Measurements from ENCODE around the gene CHD9. TPM values are rescaled to one million over a fixed set of nuclear protein-coding genes. Genes with fewer than 3 reads are reported as not detected.
A peak's percentile ranks its signal among the peaks of the same experiment; 100 is the strongest.

CHD9 gene
- total and polyA plus RNA-seq, 2 donors, result 16.8 to 221 TPM

- under 1% methylated on average over 115 of the region's 115 CpGs for WGBS
- Histone ChIP-seq H3K4me1 (ENCODE audit: insufficient read depth) (no peaks in the 10 kb centered on the region), H3K36me3 (ENCODE audit: insufficient read depth) (no peaks in the 10 kb centered on the region), H3K4me3 (ENCODE audit: low read depth, low read length) (peak overlapping the region; percentile 100), H3K27ac (ENCODE audit: low read depth) (peak overlapping the region; percentile 97)
- peak; percentile 77 for DNase-seq (ENCODE audit: extremely low spot score)
These were observed 75.6 kb downstream of the CHD9 start for GRCh38 chr16:53130159-53131049.

- H3K4me3 ChIP-seq (ENCODE audit: low read depth, low read length), result peak overlapping the region; percentile 100
- peak overlapping the region; percentile 97 for H3K27ac ChIP-seq (ENCODE audit: low read depth)
- H3K4me1 ChIP-seq (ENCODE audit: insufficient read depth), result no peaks in the 10 kb centered on the region
- WGBS, result 2% methylated on average over 42 of the region's 46 CpGs
- H3K36me3 ChIP-seq (ENCODE audit: insufficient read depth), result no peaks in the 10 kb centered on the region
- no peak for DNase-seq (ENCODE audit: extremely low spot score)
These were observed 76.2 kb downstream of the CHD9 start for GRCh38 chr16:53131050-53131362.

GRCh38 chr16:53131363-53132071, 76.7 kb downstream of the CHD9 start:
- no peaks in the 10 kb centered on the region for H3K4me1 ChIP-seq (ENCODE audit: insufficient read depth)
- H3K4me3 ChIP-seq (ENCODE audit: low read depth, low read length), result peak overlapping the region; percentile 100
- peak overlapping the region; percentile 97 for H3K27ac ChIP-seq (ENCODE audit: low read depth)
- no peak for DNase-seq (ENCODE audit: extremely low spot score)
- no peaks in the 10 kb centered on the region for H3K36me3 ChIP-seq (ENCODE audit: insufficient read depth)
- WGBS, result under 1% methylated on average over 72 of the region's 77 CpGs

DNA sequence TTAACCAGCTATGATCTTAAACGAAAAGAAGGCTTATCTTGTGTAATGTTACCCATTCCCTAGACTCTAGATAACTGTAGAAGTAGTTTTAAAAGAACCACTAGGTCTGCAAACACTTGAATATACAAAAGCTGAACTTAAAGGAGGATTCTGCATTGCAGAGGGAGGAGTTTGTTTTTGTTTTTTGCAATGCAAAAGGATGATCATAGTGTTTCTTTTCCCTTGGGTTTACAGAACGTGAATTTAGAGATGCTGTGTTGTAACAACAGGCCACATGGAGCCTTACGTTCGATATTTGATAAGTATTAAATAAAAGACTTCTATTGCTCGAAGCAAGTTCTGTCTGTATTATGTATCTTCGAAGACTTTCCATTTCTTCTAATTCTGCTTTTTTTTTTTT, 77.6 kb downstream of the CHD9 start:
- no peak for DNase-seq (ENCODE audit: extremely low spot score)
- Histone ChIP-seq H3K4me1 (ENCODE audit: insufficient read depth) (no peaks in the 10 kb centered on the region), H3K4me3 (ENCODE audit: low read depth, low read length) (no peak overlapping the region), H3K27ac (ENCODE audit: low read depth) (peak overlapping the region; percentile 10), H3K36me3 (ENCODE audit: insufficient read depth) (no peaks in the 10 kb centered on the region)
- 63% methylated on average over 6 of the region's 6 CpGs for WGBS

GRCh38 chr16:53135329-53135728, 80.5 kb downstream of the CHD9 start:
- Histone ChIP-seq H3K36me3 (ENCODE audit: insufficient read depth) (no peaks in the 10 kb centered on the region), H3K4me1 (ENCODE audit: insufficient read depth) (no peaks in the 10 kb centered on the region), H3K27ac (ENCODE audit: low read depth) (no peak overlapping the region), H3K4me3 (ENCODE audit: low read depth, low read length) (no peak overlapping the region)
- 95% methylated on average over 2 of the region's 2 CpGs for WGBS
- no peak for DNase-seq (ENCODE audit: extremely low spot score)

- Histone ChIP-seq H3K27ac (ENCODE audit: low read depth) (no peak overlapping the region), H3K4me3 (ENCODE audit: low read depth, low read length) (no peak overlapping the region), H3K36me3 (ENCODE audit: insufficient read depth) (no peaks in the 10 kb centered on the region), H3K4me1 (ENCODE audit: insufficient read depth) (peaks cover 2% of the 10 kb centered on the region)
- no peak for DNase-seq (ENCODE audit: extremely low spot score)
- WGBS, result 96% methylated on average over 6 of the region's 6 CpGs
These were observed 88.2 kb downstream of the CHD9 start for GRCh38 chr16:53142823-53143568.

DNA sequence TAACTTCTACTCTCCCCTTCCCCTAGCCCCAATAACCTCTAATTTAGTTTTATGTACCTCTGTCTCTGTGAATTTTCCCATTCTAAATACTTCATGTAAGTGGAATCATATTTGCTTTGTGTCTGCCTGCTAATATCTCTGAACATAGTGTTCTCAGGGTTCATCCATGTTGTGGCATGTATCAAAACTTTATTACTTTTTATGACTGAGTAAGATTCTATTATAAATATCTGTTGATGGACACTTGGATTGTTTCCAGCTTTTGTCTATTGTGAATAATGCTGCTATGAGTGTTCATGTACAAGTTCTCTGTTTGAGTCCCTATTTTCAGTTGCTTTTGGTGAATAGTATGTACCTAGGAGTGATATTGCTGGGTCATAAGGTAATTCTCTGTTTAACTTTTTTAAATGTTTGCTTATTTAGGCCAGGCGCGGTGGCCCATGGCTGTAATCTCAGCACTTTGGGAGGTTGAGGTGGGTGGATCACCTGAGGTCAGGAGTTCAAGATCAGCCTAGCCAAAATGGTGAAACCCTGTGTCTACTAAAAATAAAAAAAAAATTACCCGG, 92.8 kb downstream of the CHD9 start:
- H3K36me3 ChIP-seq (ENCODE audit: insufficient read depth), result no peaks in the 10 kb centered on the region
- no peak overlapping the region for H3K27ac ChIP-seq (ENCODE audit: low read depth)
- no peak overlapping the region for H3K4me3 ChIP-seq (ENCODE audit: low read depth, low read length)
- peaks cover 2% of the 10 kb centered on the region for H3K4me1 ChIP-seq (ENCODE audit: insufficient read depth)
- no peak for DNase-seq (ENCODE audit: extremely low spot score)
- WGBS, result 94% methylated on average over 3 of the region's 3 CpGs

GRCh38 chr16:53150769-53151168, 96.0 kb downstream of the CHD9 start:
- 98% methylated on average over 3 of the region's 3 CpGs for WGBS
- DNase-seq (ENCODE audit: extremely low spot score), result no peak

DNA sequence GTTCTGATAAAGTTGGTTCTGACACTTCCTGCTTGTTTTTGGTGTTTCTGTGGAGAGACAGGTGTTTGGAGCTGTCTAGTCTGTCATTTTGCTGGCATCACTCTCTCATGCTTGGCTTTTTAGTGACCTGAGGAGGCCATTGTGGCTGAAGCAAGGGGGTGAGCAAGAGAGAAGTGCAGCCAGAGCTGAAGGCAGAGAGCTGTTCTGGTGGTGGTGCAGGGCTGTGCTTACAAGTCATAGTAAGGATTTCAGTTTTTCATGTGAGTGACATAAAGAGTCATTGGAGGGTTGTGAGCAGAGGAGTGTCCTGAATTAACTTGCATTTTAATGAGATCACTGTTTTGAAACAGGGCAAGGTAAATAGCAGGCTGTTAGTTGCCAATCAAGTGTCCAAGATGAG, 97.5 kb downstream of the CHD9 start:
- no peak overlapping the region for H3K27ac ChIP-seq (ENCODE audit: low read depth)
- no peak for DNase-seq (ENCODE audit: extremely low spot score)
- H3K36me3 ChIP-seq (ENCODE audit: insufficient read depth), result peaks cover 3% of the 10 kb centered on the region
- H3K4me1 ChIP-seq (ENCODE audit: insufficient read depth), result peaks cover 2% of the 10 kb centered on the region
- H3K4me3 ChIP-seq (ENCODE audit: low read depth, low read length), result no peak overlapping the region

More at GRCh38 chr16:53150769-53151168, 96.0 kb downstream of the CHD9 start:
- peaks cover 2% of the 10 kb centered on the region for H3K4me1 ChIP-seq (ENCODE audit: insufficient read depth)
- H3K36me3 ChIP-seq (ENCODE audit: insufficient read depth), result no peaks in the 10 kb centered on the region
- no peak overlapping the region for H3K4me3 ChIP-seq (ENCODE audit: low read depth, low read length)
- H3K27ac ChIP-seq (ENCODE audit: low read depth), result no peak overlapping the region

- Histone ChIP-seq H3K36me3 (ENCODE audit: insufficient read depth) (peaks cover 3% of the 10 kb centered on the region), H3K4me1 (ENCODE audit: insufficient read depth) (peaks cover 2% of the 10 kb centered on the region), H3K27ac (ENCODE audit: low read depth) (no peak overlapping the region), H3K4me3 (ENCODE audit: low read depth, low read length) (no peak overlapping the region)
- DNase-seq (ENCODE audit: extremely low spot score), result no peak
These were observed 98.3 kb downstream of the CHD9 start for GRCh38 chr16:53153130-53153529.

DNA sequence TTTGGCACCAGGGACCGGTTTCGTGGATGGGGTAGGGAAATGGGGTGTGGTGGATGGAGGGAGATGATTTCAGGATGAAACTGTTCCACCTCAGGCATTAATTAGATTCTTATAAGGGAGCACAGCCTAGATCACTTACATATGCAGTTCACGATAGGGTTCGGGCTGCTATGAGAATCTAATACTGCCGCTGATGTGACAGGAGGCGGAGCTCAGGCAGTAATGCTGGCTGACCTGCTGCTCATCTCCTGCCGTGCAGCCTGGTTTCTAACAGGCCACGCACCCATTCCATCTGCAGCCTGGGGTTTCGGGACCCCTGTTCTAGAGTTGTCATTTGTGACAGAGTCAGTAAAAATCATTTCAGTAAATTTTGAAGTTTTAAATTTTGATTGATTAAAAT, 99.7 kb downstream of the CHD9 start:
- Histone ChIP-seq H3K27ac (ENCODE audit: low read depth) (no peak overlapping the region), H3K4me3 (ENCODE audit: low read depth, low read length) (no peak overlapping the region), H3K36me3 (ENCODE audit: insufficient read depth) (peaks cover 3% of the 10 kb centered on the region), H3K4me1 (ENCODE audit: insufficient read depth) (peaks cover 2% of the 10 kb centered on the region)
- WGBS, result 54% methylated on average over 9 of the region's 9 CpGs
- DNase-seq (ENCODE audit: extremely low spot score), result no peak

GRCh38 chr16:53156516-53156915, 101.7 kb downstream of the CHD9 start:
- Histone ChIP-seq H3K27ac (ENCODE audit: low read depth) (no peak overlapping the region), H3K36me3 (ENCODE audit: insufficient read depth) (peaks cover 3% of the 10 kb centered on the region), H3K4me1 (ENCODE audit: insufficient read depth) (peaks cover 2% of the 10 kb centered on the region), H3K4me3 (ENCODE audit: low read depth, low read length) (no peak overlapping the region)
- WGBS, result 83% methylated on average over 2 of the region's 2 CpGs
- no peak for DNase-seq (ENCODE audit: extremely low spot score)

- DNase-seq (ENCODE audit: extremely low spot score), result peak; percentile 7
- 74% methylated on average over 6 of the region's 6 CpGs for WGBS
- Histone ChIP-seq H3K27ac (ENCODE audit: low read depth) (no peak overlapping the region), H3K4me1 (ENCODE audit: insufficient read depth) (no peaks in the 10 kb centered on the region), H3K36me3 (ENCODE audit: insufficient read depth) (peaks cover 3% of the 10 kb centered on the region), H3K4me3 (ENCODE audit: low read depth, low read length) (no peak overlapping the region)
These were observed 105.1 kb downstream of the CHD9 start for GRCh38 chr16:53159781-53160436.
